Activated T-helper 1 cell treated with Interleukin-2 at 50 U/mL for 16 hours (primary cell): ENCODE data around the gene MED15.
A peak's percentile ranks its signal among the peaks of the same experiment; 100 is the strongest.
"Not testable (repeated sequence)": the region's sequence is repeated elsewhere in the genome, so short reads cannot be mapped to it uniquely, and the experiment has no call there.

Experiments used
- DNase-seq: peaks from one replicate; pipeline ENCODE4 v3.0.0-alpha.2; 2020; ENCODE audit warnings: low read depth

The MED15 gene

DNA sequence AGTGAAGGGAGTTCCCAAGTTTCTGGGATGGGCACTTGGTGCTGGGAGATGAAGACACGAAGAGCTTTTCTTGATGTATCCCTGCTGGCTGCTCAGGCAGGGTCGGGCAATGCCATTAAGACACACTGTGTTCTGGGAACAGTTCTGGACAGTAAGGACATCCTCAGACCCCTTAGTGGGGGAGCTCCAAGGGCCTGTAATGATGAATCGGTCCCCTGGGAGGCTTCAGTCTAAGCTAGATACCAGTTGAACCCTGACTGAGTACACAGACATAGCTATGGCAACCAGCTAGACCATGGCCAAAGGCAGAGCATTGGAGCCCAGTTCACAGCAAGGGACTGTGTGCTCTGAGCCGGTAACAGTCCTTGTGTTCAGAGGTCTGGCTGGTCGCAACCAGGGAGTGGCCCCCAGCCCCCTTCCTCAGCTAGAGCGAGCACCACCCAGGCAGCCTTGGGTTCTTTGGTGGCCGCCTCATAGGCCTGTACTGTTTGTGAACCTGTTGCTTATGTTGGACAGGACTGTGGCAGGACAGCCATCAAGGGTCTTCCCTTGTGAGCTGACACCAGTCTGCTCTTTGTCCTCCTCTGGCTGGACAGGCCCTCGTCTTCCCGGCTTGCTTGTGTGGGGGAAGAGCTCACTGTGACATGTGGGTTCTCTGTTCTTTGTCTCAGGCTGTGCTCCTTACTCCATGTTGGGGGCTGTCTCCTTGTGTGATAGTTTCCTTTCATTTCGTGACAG lies 25.0 kb downstream of the MED15 start:
- no peak for DNase-seq

DNA sequence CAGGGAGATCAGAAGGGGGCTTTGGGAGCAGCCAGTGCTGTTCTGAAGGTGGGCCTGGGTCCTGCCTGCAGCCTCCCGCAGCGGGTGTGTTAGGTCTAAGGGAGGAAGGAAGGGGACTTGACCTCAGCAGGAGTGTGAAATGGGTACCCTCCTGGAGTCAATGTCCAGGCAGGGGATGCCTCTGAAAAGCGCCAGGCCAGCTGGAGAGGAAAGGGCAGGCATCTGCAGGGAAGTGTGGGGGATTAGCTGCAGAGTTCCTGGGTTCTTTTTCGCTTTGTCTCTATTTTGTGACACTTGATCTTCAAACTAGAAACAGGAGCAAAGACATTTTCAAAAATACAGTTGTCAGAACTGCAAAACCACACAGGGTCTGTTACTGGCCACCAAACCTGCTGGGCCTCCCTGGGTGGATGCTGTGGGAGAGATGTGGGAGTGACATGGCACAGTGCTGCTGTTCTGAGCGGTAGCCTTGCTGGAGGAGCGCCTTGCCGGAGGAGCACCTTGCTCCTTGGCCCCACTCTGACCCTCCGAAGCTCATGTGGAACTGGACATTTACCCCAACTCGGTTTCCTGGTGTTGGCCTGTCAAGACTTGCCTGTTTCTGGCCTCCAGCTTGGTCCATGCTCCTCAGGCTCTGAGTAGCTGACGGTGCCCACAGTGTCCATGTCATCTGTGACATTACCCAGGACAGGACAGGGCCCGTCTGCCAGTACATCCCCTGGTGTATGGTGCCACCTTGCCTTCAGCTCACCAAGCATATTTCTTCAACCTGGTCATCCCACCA lies 25.9 kb downstream of the MED15 start:
- DNase-seq, result no peak

DNA sequence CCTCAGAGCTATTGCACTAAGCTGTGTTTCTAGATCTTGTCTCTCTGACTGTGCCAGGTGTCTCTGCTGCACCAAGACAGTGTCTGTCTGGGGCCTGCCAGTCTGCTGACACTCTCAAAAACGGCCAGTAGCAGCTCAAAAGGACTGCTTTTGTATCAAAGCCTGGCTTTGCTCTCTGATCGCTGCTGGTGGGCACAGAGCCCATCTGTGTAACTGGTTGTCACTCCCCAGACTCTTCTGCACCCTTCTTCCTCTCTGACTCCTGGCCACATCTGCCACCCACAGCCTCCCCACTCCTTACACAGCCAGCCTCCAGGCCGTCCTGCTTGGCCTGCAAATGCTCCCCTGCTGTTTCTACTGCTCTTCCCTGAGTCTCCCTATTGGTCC lies 26.5 kb downstream of the MED15 start:
- no peak for DNase-seq

DNA sequence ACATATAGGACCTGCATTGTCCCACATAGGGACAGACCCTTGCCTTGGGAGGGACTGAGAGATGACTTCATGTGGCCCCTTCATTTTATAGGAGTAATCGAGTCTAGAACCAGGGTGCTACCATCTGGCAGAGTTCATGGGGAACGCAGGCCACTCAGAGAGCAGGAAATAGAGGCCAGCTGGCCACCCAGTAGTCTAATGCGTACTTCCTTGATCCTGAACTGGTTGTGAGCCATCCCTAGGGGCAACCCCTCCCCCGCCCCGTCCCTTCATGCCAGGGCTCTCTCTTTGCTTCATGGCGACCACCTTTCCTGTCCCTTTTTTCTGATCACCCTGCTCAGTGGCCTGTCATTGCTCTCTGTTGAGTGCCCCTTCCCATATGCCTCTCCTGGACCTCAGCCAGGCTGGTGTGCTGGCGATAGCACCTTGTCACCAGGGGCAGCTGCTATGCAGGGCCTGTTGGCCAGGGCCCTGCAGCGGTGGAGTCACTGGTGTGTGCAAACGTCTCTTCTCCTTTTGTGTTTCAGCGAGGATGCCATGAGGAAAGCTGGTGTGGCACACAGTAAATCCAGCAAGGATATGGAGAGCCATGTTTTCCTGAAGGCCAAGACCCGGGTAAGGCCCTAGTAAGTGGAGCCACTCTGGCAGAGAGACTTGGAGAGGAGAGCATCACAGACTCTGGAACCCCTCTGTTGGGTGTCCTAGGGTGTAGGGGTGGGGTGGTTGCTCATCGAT lies 29.3 kb downstream of the MED15 start:
- DNase-seq, result no peak

DNA sequence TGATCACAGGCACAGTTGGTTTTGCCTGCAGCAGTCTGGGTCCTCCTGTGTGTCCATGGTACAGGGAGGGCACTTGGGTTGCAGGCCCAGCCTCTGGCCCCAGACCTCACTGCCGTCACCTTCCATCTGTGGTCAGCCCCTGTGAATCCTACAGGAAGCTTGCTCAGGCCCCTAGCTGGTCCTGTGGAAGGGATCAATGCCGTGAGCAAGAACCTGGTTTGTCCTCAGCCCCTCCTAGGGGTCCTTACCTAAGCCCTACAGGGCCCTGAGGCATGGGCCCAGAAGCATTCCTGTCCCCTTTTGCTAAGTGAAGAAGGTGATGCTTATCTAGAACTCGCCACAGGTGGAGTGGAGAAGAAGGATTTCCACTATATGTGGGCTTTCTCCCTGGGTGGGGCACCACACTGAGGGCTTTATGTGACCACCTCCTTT lies 29.9 kb downstream of the MED15 start:
- DNase-seq, result no peak

DNA sequence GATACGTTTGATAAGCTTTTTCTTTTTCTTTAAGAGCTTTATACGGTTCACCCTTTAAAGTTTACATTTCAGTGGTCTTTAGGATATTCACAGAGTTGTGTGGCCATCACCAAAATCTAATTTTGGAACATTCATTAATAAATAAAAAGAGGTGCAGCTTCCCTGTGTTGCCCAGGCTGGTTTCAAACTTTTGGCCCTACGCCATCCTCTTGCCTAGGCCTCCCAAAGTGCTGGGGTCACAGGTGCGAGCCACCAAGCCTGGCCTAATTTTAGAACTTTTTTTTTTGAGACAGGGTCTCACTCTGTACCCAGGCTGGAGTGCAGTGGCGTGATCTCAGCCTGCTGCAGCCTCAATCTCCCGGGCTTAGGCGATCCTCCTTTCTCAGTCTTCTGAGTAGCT lies 30.6 kb downstream of the MED15 start:
- no peak for DNase-seq

DNA sequence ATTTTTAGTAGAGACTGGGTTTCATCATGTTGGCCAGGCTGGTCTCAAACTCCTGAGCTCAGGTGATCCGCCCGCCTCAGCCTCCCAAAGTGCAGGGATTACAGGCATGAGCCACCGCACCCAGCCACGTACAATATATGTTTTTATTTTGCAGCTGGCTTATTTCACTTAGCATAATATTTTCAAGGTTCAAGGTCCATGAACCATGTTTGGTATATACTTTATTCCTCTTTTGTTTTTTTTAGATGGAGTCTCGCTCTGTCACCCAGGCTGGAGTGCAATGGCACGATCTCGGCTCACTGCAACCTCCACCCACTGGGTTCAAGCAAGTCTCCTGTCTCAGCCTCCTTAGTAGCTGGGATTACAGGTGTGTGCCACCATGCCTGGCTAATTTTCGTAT lies 31.5 kb downstream of the MED15 start:
- DNase-seq, result not testable (repeated sequence)

DNA sequence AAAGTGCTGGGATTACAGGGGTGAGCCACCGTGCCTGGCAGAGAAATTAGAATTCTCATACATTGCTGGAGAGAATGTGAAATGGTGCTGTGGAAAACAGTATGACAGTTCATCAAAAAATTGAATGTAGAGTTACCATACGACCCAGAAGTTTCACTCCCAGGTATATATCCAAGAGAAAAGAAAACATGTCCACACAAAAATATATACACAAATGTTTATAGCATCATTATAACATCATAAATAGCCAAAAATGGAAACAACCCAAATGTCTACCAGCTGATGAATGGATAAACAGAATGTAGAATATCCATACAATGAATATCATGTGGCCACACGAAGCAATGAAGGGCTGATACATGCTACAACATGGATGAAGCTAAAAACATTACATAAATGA lies 34.6 kb downstream of the MED15 start:
- DNase-seq, result no peak

DNA sequence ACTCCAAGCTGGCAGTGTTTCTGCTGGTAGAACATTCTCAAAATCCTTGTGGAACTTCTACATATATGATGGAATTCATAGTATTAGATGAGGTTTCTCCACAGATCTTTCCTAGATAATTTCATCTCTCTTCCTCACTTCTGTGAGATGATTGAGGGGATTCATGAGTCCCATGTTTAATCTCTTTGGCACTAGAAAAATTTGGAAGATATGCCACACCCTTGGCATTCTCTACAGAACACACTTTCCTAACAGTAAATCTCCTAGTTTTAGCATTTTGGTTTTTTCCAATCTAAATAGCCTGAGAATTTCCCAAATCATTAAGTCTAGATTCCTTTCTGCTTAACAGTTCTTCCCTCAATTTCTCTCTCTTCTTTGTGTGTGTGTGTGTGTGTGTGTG lies 35.3 kb downstream of the MED15 start:
- no peak for DNase-seq

DNA sequence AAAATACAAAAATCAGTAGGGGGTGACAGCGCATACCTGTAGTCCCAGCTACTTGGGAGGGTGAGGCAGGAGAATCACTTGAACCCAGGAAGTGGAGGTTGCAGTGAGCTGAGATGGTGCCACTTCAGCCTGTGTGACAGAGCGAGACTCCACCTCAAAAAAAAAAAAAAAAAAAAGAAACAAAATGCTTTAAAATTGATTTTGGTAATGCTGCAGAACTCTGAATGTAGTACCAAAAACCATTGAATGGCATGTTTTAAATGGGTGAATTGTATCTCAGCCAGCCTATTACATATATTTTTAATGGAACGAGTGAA lies 37.9 kb downstream of the MED15 start:
- not testable (repeated sequence) for DNase-seq

DNA sequence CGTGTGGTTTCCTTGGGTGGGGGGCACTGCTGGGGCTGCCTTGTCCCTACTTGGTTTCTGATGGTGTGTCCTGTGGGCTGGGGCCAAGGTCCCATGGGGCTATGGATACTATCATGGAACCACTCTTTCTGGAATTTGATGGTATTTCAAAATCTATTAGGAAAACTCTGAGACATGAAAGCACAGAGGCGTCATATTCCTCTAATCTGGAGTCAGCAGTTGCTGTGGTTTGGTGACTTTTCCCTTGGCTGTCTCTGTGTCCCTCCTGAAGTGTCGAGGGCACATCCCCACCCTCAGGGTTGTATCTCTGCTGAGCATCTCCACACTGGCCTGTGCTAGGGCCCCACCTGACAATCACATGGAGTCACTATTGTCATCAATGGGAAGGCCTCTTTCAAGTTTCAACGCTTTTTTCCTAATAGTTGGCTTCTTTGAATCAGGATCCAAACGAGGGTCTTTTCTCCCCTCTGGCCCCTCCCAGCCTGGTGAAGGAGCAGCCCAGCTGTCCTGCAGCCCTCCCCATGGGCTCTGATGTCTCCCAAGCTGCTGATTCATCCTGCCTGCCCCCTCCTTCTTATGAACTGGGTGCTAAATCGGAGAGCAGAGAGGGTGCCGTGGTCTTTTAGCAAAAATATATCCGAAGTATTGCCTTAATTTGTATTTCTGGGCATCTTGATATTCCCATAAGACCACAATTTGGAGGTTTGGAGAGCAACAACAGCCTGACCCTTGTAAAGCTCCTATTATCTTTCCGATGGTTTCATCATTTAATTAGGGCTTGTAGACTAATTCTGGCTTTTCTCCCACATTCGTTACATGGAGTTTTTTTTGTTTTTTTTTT lies 38.5 kb downstream of the MED15 start:
- DNase-seq, result no peak

DNA sequence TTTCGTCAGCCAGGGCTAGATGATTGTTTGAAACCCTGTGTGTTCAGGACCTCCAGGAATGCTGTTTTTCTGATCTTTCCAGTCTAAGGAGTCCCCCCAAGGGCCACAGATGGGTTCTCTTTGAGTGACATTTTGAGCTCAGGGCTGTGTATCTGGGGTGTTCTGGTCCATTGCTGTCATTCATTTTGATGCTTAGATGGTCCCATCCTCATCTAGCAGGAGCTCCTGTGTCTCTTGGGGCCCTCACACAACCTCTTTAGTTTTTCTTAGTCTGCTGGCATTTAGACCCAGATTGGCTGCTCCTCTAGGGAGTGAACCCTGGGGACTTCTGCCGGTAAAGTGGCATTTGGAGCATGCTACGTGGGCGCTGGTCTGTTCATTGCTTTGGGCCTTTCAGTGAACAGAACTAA lies 39.1 kb downstream of the MED15 start:
- no peak for DNase-seq

DNA sequence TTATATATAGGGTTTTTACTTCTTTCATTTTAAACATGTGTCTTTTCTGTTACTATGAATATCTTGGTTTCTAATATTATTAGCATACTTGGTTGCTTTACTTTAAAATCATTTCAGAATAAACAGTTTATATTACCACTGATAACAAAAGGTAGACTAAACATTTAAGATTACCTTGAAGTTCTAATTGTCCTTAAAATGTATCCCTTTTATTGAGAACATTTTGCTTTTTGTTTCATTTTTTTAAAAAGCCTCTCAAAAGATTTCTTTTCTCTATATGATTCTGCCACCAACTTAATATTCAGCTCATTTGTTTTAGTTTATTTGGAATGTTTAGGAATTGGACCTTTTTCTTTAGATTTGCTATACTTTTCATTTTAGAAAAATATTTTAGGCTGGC lies 39.6 kb downstream of the MED15 start:
- DNase-seq, result no peak

DNA sequence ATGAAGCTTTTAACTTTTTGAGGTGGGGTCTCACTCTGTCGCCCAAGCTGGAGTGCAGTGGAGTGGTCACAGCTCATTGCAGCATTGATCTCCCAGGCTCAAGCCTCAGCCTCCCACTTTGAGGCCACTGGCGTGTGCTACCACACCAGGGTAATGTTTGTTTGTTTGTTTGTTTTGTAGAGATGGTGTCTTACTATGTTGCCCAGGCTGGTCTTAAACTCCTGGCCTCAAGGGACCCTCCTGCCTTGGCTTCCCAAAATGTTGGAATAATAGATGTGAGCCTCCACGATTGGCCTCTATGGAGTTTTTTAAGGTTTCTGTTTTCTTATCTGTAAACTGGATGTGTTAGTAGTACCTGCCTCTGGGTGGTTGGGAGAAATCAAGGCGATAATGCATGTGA lies 41.4 kb downstream of the MED15 start:
- no peak for DNase-seq

DNA sequence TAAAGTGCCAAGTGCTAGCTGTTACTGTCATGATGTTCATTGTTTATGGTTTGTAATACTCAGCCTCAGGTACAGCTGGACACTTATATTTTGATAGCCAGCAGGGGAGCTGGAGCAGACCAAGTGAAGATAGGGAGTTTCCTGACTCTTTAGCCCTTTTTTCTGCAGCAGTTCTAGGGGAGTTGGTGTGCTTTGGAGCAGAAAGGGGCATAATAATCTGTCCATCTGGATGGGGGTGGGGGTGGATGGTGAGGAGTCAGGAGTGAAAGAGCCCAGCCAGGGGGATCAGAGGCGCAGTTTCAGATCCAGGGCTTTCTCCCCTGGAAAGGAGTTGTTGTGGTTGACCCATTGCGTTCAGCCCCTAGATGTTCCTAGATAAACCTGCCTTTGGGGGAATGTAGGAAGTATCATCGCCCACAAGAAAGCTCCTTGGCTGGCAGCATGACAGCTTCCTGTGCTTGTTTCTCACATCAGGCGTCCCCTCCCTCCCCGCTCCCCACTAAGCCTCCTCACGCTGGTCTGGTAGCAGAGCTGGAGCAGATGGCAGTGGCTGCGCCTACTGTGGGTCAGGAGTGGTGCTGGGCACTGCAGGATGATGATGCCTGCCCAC lies 41.9 kb downstream of the MED15 start:
- DNase-seq, result peak; percentile 59

DNA sequence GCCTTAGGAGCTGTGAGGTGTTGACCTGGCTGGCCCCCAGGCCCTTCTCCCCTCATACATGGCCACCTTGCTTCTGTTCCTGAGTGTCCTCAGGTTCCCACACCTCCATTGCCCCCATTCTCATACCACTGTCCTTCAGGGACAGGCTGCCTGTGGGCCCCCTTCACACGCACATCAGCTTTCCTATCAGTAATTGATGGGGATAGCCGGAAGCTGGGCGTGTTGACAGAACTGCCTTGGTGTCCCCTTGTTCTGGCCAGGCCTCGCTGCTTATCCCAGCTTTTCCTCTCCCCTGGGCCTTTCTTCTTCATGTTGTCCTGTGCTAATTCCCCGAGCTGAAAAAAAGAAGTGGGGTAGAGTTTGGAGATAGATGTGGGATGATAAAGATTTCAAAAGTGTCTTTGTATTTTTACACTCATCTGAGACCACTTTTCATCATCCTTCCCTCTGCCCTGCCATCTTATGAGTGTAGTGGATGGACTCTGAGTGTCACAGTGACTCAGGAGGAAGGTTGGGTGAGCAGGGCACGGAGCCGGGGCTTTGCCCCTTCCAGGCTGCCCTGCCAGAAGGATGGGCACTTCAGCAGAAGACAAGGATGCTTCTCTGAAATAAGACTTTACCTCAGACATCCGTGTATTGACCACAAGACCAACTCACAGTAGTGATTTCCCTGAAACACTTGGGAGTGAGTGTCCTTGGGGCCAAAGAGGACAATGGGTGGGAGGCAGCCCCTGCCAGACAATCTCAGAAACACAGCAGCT lies 42.8 kb downstream of the MED15 start:
- no peak for DNase-seq

DNA sequence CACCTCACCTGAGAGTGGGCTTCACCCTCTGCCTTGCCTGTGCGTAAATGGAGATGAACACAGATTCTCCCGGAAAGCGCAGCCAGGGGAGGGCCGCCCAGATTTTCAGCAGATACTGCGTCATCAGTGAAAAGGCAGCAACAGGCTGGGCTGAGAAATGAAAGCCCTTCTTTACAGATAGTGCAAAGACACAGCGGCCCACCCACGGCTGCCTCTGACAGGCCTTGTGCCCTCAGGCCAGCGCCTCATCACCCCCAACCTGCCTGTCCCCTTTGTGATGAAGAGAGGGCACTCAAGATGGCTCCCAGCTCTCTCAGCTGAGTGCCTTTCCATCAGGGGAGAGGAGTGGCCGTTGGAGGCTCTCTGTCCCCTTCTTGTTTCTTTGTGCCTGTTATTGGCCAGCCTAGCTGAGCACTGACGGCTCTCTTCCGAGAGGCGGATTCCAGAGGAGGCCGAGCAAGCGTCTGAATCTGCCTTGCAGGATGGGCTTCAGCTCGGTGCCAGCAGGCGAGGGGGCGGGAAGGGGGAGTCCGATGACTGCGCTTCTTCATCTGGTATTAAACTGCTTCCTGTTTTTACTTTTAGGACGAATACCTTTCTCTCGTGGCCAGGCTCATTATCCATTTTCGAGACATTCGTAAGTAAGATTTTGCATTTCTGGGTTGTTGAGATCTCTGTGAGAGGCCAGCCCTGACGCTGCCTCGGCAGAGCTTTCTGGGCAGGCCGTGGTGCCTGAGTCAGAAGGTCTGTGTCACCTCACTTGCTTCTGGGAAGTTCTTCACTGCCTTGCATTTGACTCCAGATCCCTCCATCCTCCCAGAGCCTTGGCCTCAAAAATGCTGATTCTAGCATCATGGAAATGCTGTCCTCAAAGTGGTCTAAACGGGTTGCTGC lies 43.7 kb downstream of the MED15 start:
- DNase-seq, result no peak

DNA sequence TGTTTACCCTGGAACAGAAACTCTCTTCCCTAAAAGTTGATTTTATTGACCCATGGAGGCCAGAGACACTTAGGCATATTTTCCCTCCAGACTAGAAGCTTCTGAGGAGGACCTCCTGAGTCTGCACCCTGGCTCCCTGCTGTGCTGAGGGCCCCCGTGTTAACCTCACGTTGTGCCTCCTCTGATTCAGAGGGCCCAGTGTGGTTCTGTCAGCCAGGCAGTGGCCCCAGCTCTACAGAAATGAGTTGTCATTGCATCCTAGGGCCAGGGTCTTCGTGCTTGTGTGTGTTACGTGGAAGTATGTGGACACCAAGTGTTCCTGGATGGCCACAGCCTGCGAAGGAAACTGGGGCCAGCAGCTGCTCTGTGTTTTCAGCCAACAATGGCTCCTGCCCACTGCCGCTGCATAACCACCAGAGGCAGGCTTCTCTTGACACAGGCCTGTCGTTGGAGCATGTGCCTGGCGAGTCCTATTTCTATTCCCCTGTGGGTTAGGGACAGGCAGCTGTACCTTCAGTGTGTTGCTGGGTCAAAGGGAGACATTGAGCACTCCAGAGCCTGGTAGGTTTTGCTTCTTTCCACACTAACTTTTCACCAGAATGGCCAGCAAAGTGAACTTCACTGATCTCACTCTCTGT lies 44.5 kb downstream of the MED15 start:
- DNase-seq, result no peak
